Daoy (cell line): ENCODE data around the gene ZCCHC7. TPM values are rescaled to one million over a fixed set of nuclear protein-coding genes. Genes with fewer than 3 reads are reported as not detected.
"Not testable (repeated sequence)": the region's sequence is repeated elsewhere in the genome, so short reads cannot be mapped to it uniquely, and the experiment has no call there.

Experiments
- DNase-seq: peaks from one replicate; pipeline ENCODE4 v3.0.0-alpha.2; 2015; ENCODE audit warnings: low read depth
- total RNA-seq: library from RNA; depleted of rRNA; stranded (reverse); fragments of >200 nt; shearing (Covaris generic); gene quantifications from 2 replicates; pipeline ENCODE4 v1.2.3, GENCODE V29; 2014

Gene ZCCHC7
- total RNA-seq, 1 experiment from 2014 or later = 15.9 TPM

DNA sequence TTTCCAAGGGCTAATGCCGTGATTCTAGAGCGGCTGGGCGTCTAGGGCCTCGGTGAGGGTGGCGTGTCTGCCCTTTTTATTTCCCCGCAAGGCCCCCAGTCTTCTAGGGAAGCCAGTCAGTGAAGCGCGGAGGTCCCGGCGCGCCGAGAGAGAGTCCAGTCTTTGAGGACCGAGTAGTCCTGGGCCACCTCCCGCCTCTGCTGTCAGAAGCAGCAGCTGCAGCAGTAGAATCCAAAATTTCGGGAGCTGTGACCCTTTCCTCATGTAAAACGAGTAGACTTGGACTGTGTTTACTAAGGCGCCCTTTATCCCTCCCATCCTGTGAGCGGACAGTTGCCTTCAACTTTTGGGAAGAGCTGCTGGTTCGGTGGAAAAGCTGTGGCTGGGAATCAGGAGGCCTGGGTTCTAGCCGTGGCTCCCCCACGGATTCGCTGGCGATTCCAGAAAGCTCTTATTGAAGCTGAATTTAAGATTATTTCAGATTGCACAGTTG is 515 bp downstream of the ZCCHC7 start:
- DNase-seq = not testable (repeated sequence)

DNA sequence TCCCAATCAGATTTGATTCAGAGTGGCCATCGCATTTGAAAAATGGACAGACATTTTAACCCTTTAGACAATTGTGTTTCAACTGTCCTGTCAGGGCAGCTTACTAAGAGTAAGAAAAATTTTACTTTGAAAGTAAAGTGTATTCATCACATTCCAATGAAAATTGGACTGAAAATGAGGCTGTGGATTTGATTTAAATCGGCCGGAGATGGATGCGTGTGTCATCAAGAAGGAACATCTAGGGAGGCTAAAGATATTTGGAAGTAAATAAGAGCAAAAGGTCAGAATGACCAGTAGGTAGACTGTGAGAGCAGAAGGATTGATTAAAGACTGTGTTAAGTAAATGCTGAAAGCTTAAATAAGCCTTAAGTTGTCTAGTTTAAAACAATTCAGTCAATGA is 1.5 kb downstream of the ZCCHC7 start:
- DNase-seq = no peak

DNA sequence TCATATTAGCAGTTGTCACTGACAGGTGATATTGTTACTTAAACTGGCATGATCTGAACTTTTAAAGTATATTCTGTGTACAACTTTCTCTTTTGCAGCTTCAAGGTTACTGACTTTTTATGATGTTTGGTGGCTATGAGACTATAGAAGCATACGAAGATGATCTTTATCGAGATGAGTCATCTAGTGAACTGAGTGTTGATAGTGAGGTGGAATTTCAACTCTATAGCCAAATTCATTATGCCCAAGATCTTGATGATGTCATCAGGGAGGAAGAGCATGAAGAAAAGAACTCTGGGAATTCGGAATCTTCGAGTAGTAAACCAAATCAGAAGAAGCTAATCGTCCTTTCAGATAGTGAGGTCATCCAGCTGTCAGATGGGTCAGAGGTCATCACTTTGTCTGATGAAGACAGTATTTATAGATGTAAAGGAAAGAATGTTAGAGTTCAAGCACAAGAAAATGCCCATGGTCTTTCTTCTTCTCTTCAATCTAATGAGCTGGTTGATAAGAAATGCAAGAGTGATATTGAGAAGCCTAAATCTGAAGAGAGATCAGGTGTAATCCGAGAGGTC is 5.9 kb downstream of the ZCCHC7 start:
- no peak for DNase-seq

DNA sequence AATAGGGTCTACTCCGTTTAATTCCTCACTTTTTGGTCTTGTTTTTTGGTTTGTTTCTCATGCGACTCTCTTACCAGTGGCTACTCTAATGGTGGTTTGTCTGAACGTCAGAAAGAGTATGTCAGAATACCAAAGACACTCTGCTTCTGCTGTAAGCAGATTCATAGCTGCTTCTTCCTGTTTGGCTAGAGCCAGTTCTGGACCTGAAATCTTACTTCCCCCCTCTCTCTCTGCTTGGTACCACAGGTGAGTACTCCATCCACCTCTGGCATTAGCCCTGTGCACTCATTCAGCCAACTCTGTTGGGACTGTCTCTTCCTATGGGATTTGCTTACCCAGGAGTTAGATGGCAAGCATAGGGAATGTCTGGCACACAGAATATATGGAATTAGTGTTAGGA is 6.6 kb downstream of the ZCCHC7 start:
- no peak for DNase-seq

DNA sequence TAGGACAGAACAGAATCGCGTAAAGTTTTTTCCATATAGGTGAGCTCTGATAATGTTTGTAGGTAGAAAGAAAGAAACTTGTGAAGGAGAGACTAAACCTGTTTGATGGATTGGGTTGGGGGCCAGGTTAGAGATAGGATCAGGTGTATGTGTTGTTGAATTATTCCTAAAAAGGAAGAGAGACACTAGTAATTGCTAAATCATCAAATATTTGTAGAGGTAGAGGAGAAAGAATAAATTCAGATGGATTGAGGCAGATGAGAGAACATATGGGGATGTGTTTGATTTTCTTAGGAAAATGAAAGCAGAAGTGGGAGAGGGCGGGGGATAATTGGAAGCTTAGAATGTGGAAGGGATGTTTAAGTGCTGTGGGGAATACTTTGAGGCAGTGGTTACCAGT is 7.7 kb downstream of the ZCCHC7 start:
- no peak for DNase-seq

DNA sequence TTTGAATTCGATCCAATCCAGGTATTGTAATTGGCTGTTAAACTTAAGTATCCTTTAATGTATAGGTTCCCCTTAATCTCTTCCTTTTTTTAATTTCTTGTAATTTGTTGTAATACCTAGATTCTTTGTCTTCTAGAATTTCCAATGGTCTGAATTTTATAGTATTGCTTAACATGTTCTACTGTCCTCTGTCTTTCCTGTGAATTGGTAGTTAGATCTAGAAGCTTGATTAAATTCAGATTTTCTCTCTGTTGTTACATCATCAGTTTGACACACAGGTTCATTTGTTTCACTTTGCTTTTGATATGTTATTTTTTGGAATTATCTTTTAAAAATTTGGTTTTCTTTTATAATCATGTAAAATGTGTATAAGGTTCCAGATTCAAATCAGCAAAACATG is 13.8 kb downstream of the ZCCHC7 start:
- no peak for DNase-seq

DNA sequence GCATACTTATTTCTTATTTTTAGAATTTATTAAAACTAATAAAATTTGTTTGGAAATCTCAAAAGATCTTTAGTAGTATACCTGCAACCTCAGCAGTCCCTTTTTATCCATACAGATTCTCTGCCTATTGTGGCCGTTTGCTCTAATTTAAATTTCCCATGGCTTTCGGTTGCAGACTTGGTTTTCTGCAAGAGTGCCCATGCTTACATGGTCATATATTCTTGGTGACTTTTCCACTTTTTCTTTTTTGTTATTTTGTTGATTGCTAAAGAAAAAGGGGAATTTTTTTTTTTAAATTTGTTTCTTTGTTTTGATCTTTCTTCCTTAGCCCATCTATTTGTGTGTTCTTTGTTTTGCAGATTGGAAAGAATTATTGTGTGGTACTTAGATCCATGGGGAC is 20.6 kb downstream of the ZCCHC7 start:
- DNase-seq = no peak

DNA sequence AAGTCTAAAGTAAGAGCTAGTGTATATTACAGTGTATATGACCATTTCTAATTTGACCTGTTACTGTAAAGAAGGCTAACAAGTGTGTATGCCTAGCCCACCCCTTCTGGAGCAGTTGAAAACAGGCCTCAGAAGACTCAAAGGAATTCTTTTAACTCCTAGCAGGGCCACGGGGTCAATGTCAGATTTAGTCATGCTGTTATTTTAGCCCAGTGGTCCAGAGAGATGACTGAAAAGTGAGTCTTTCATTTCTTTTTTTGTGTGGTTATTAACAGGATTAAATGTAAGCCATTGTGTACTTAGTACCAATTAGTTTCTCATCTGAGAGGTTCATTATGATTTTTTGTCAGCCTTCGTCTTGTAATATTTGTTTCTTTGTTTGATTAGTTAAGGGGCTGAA is 24.4 kb downstream of the ZCCHC7 start:
- DNase-seq = peak; percentile 6

DNA sequence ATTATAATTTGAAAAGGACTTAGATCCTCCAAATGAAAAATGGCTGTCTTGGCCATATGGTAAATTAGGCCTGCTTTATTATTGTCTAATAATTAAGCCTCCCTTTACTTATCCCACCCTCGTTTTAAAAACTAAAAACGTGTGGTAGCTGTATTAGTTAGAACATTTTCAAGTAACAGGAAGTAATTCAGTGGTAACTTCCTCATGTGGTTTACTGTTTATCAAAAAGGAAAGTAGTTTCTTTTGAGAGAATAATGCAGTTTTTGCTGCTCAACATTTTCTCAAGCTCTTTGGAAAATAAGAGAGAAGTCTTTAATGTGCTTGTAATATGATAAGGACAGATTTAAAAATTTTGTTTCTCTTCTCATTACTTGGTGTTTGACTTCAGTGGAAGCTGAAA is 26.0 kb downstream of the ZCCHC7 start:
- DNase-seq = no peak

DNA sequence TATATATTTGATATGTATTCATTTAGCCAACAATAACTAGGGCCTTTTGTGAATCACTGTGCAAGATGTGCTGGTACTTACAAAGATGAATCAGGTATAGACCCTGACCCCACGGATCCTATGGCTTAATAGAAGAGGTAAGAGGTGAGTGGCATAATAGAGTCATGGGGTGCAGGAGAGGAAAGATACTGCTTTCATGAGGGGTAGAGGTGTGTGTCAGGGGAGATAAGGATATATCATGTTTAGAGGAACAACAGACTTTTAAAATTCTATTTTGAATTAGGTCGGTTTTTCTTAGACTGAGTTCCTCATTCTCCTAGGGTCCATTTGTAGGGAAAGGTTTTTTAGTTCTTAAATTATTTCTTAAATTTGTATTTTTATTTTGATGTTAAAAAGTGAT is 27.8 kb downstream of the ZCCHC7 start:
- no peak for DNase-seq

DNA sequence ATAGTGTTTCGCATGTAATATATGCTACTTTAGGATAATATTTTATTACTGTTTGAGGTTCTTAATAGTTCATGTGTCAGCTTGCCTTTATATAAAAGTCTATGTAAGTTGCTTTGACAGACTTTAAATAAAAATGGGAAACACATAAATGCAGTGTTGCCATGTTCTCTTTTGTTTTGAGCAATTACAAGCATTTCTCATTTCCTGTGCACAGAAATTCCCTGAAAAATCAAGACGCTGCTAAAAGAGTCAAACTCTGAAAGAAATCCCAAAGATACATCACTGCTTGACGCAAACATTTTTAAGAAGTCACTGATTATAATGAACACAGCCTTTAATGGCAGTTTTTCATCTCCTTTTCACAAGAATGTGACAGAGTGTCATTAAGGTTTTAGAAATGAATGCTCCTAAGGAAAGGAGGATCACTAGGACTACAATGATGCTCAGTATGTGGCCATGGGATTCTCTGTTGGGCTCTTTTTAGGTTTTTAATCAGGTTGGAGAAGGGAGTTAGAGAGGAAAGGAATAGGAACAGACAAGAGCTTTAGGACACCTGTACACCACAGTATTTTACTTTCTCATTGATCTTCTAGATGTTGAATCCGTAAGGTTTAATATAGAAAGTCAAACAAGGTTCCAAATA is 29.4 kb downstream of the ZCCHC7 start:
- DNase-seq = no peak

DNA sequence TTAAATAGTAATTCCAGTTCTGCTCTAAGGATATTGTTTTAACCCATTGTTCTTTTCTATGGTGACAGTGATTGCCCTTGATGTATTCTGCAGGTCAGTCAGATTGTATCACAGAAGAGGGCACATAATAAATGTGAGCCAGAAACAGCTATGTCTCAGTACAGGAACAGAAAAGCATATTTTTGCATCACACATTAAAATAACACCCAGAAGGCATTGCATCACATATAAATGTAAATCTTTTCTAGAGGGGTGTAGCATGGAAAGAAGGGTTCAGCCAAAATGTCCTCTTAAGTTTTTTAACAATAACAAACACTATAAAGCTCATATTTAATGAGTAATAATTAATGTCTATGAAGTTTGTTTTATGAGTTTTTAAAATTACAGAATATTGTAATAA is 30.0 kb downstream of the ZCCHC7 start:
- no peak for DNase-seq

DNA sequence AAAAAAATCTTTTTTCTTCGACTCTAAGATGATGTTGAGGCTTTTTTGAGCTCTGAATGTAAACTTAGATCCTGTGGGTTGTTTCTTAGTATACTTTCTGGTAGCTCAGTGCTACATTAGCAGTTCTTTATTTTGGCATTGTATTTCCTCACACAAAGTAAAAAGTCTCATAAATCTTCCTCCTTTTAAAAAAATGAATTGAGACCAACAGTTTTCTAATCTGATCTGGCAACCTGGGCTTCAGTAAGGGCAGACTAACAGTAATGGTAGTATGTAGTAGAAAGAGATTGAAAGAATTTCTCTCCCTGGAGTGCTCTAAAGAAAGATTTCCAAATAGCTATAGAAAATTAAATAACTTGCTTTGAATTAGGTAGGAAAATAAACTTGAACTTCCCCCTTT is 31.4 kb downstream of the ZCCHC7 start:
- DNase-seq = no peak

DNA sequence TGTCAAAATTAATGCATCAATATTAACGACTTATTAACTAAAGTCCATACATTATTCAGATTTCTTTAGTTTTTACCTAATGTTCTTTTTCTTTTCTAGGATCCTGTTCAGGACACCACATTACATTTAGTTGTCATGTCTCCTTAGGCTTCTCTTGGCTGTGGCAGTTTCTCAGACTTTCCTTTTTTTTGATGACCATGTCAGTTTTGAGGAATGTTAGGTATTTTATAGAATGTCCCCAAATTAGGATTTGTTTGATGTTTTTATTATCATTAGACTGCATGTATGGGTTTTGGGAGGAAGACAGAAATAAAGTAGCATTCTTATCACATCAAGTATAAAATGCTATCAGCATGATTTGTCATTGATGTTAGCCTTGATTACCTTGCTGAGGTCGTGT is 32.0 kb downstream of the ZCCHC7 start:
- DNase-seq = no peak

DNA sequence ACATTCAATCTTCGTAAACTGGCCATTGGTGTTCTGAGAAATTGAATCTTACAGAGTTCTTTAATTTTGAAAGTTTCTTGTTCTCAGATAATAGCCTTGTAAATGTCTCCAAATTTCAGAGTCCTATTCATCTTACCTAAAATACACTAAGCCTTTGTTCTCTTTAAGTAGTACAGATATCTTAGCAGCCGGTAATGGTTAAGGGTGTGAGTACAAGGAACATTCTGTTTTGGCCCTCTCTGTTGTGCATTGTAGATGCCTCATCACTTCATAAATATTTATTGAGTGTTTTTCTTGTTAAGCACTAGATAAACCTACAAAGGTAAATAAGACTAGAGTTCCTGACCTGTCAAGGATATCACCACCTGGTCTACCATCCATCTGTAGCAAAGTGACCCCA is 35.2 kb downstream of the ZCCHC7 start:
- DNase-seq = no peak

DNA sequence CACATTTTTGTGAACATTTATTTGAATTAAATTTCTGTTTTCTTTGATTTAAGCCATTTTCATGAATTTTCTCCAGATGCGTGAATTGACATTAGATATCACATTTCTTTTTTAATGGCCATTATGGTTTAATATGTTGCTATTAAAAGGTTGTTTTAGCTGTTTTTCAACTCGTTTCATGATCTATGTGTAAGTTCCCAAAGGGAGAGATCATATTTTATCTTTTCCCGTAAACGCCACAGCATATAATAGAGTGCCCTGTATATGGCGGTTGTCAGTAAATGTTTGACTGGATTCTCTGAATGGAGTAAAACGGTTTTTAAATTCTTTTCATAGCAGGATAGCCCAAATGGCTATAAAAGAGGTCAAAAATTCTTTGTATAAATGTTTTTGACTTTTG is 35.8 kb downstream of the ZCCHC7 start:
- DNase-seq = no peak

DNA sequence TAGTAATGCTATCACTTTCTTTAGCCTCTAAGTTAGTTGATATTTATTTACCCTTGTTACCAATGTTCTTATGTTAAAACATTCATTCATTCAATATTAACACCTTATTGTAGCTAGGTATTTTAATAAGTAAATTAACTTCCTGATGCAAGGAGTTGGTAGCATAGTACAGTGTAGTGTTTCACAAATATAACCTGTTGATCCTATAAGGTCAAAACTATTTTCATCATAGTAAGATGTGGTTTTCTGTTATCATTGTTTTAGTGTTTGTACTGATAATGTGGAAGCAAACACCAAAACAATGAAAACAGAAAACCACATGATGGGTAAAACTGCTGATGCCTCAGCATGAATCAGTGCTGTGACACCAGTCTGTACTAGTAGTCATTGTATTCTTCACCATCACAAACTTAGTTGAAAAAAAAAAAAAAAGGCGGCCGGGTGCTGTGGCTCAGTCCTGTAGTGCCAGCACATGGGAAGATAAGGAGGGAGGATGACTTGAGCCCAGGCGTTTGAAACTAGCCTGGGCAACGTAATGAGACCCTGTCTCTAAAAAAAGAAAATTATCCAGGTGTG is 36.5 kb downstream of the ZCCHC7 start:
- DNase-seq = peak; percentile 37

DNA sequence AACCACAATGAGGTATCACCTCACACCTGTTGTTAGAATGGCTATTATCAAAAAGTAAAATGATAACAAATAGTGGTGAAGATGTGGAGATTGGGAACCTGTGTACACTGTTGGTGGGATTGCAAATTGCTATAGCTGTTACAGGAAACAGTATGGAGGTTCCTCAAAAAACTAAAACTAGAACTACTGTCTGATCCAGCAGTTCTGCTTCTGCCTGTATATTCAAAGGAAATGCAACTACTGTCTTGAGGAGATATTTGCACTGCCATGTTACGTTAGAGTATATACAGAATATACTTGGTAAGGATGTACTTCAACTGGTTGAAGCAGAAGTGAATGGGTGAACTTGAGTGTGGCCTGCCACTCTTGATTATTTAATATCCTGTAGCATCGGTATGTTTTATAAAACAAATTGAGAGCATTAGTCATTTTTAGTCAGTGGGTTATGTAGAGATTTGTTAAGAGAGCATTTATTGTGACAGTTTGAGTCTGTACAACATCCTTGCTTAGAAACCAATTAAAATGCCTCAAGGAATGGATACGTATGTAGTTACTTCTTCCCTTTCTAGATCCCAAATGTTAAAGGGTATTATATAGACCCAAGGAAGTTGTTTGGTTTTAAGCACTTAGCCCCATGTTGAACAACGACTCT is 37.5 kb downstream of the ZCCHC7 start:
- no peak for DNase-seq

DNA sequence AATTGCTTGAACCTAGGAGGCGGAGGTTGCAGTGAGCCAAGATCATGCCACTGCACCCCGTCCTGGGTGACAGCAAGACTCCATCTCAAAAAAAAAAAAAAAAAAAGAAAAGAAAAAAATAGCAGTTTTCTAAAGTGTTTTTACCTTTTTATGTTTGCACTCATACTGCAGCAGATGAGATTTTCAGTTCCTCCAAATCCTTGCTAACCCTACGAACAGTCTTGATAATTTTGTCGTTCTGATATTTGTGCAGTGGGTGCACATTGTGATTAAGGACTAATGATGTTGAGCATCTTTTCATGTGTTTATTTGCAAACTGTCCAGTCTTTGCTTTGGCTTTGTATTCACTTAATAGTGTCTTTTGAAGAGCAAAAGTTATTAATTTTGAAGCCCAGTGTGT is 42.9 kb downstream of the ZCCHC7 start:
- DNase-seq = no peak

DNA sequence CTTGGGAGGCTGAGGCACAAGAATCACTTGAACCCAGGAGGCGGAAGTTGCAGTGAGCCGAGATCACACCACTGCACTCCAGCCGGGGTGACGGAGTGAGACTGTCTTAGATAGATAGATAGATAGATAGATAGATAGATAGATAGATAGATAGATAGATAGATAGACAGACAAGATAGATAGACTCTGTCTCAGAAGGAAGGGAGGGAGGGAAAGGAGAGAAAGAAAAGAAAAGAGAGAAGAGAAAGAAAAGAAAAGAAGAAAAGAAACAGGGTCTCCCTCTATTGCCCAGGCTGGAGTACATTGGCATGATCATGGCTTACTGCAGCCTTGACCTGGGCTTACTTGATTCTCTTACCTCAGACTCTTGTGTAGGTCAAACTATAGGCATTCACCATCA is 44.0 kb downstream of the ZCCHC7 start:
- DNase-seq = not testable (repeated sequence)

DNA sequence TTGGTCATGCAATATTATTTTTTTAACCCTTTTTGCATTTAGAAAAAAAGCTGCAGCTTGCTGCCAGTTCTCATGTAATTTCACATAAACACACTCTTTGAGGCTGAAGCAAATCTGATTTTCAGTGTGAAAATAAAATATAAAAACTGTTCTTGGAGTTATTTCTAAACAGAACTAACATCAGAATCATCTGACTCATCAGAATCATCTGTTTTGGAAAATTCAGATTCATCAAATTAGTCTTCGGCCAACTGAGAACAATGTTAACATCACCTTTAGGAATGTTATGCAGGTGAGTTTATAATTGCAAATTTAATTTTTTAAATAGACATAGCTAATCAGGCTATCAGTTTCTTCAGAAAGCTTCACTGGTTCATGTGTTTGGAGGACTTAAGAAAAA is 45.3 kb downstream of the ZCCHC7 start:
- DNase-seq = no peak

DNA sequence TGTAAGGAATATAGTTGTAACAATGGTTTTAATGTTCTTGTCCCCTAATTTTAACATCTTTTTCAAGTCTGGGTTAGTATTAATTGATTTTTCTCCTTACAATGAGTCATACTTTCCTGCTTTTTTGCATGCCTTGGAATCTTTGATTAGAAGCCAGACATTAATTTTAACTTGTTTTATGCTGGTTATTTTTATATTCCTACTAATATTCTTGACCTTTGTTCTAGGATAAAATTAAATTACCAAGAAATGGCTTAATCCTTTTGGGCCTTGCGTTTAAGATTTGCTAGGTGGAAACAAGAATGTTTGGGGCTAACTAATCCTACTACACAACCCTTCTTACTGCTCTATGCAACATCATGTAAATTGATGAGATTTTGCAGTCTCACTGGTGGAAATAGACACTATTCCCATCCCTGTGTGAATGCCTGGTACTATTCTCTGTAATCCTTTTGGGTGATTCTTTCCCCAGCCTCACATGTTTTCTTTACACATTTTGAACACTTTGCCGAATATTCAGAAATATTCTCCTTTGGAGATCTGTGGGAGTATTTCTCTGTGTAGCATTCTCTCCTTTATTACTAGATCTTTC is 47.2 kb downstream of the ZCCHC7 start:
- no peak for DNase-seq

DNA sequence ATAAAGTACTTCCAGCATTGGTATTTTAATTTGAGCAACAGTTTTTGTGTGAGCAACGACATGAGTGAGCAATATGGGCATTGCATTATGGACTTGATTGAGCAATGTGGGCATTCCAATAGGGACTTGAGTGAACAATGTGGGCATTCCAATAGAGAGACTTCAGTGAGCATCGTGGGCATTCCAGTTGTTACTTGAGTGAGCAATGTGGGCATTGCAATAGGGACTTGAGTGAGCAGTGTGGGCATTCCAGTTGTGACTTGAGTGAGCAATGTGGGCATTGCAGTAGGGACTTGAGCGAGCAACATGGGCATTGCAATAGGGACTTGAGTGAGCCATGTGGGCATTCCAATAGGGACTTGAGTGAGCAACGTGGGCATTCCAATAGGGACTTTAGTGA is 52.2 kb downstream of the ZCCHC7 start:
- no peak for DNase-seq
